ENCODE data around the gene CROCC2.

DNA sequence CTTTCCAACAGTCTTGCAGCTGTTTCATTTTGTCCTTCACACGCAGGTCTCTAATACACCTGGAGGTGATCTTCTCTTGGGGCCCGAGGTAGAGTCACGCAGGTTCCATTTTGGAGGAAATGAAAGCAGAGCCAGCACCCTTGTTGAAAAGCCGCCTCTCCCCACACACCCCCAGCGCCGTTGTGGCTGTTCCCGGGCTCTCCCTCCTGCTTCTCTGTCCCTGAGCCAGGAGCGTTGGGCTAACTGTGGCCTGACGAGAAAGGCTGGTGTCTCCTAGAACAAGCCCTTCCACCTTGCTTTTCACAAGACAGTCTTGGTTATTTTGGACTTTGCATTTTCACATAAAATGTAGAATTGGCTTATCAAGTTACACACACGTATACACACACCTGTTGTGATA, 108.6 kb downstream of the CROCC2 start:
- no peak for TF ChIP-seq CTCF (IDR thresholded peaks at IDR 0.05; ENCODE audit: low read length)
- no peak for TF ChIP-seq EZH2 (IDR thresholded peaks at IDR 0.05; ENCODE audit: borderline replicate concordance, low read length)
